GM18511 (cell line): ENCODE results near the gene AGL.
A peak's percentile ranks its signal among the peaks of the same experiment; 100 is the strongest.
"Not testable (repeated sequence)": the region's sequence is repeated elsewhere in the genome, so short reads cannot be mapped to it uniquely, and the experiment has no call there.

Source experiments
- ATAC-seq: cut with Tn5 transposase; IDR thresholded peaks from one replicate; pipeline ENCODE4 v1.9.1; 2021; ENCODE audit warnings: mild to moderate bottlenecking, moderate library complexity; ENCODE audit not compliant: unreplicated experiment

AGL gene

DNA sequence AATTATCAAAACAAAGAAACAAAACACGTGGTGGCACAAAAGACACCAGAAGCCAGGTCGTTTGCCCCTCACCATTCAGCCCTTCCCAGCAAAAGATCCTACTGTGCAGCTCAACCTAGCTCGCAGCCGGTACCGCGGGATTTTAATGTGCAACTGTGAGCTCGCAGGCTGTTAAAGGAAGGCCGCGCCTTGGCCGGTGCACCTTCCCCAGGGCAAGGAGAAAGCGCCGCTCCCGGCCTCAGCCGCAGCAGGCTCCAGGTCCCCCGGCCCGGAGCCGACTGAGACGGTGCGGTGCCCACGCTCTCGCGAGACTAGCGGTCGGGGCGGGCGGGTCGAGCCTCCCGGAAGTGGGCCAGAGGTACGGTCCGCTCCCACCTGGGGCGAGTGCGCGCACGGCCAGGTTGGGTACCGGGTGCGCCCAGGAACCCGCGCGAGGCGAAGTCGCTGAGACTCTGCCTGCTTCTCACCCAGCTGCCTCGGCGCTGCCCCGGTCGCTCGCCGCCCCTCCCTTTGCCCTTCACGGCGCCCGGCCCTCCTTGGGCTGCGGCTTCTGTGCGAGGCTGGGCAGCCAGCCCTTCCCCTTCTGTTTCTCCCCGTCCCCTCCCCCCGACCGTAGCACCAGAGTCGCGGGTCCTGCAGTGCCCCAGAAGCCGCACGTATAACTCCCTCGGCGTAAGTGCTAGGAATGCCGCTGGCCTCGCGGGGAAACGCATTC, at the start of gene AGL:
AGL (plus strand) TSS at position 618 of the 715 bp plus-strand sequence. CDS start 682 bp downstream, outside the sequence.
- peak; percentile 99 for ATAC-seq

- ATAC-seq: no peak
Measured at GRCh38 chr1:99801584-99801983, 48.6 kb upstream of the AGL start.

- ATAC-seq: no peak
Measured at GRCh38 chr1:99806882-99807281, 43.3 kb upstream of the AGL start.

- peak; percentile 96 for ATAC-seq
Measured at GRCh38 chr1:99808391-99809115, 41.6 kb upstream of the AGL start.

GRCh38 chr1:99811075-99811474, 39.1 kb upstream of the AGL start:
- no peak for ATAC-seq

DNA sequence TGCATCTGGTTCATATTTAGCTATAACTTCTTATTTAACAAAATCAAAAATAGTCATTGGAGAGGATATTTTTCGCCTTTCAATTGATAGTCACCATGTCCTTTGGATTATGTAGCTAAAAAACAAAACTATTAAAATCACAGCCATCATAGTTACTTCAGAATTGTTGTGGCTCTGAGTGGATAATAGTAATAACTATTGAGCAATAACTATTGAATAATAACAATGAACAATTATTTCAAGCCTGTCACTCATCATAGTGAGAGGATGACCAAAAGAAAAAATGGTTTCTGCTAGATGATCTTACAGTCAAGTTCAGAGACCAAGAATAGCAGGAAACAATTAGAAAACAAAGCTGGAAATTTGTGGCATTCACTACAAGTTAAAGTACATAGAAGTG, 38.4 kb upstream of the AGL start:
- no peak for ATAC-seq

GRCh38 chr1:99814373-99814900, 35.7 kb upstream of the AGL start:
- no peak for ATAC-seq

DNA sequence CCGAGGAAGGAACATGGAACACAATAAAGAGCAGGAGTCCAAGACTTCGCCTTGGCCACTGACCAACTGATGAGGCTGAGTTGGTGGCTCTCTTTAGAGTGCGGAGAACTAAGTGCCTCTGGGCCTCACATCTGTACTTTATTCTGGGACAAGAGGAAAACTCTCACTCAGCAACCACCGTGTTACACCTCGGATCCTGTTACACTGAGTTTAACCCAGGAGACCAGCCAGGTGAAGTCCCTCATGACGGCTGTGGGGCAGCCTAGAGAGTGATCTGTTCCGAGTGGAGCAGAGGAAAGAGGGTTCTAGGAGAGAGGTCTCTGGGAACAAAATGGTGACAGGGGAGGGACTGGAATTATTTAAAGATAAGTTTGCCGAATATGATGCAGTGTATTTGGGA, 33.5 kb upstream of the AGL start:
- no peak for ATAC-seq

- no peak for ATAC-seq
Measured at GRCh38 chr1:99818063-99818699, 32.0 kb upstream of the AGL start.

DNA sequence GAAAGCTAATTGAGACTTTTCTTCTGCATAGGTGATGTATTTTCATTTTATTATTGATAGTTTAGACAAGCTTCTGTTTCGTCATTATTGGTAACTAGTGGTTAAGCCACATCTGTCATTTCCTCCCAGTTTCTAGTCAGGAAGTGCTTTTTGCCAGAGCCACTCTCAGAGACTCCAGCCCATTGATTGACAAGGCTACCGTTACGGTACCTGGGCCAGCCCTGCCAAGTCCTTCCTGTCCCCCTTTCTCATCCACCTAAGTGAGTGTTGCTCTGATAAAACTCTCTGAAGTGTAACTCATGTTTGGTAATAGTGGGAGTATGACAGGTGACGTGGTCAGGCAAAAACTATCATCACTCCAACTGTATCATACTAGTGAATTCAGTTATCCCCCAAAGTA, 29.6 kb upstream of the AGL start:
- ATAC-seq: peak; percentile 97

- ATAC-seq: no peak
Measured at GRCh38 chr1:99825098-99825497, 25.1 kb upstream of the AGL start.

GRCh38 chr1:99825702-99826101, 24.5 kb upstream of the AGL start:
- ATAC-seq: no peak

DNA sequence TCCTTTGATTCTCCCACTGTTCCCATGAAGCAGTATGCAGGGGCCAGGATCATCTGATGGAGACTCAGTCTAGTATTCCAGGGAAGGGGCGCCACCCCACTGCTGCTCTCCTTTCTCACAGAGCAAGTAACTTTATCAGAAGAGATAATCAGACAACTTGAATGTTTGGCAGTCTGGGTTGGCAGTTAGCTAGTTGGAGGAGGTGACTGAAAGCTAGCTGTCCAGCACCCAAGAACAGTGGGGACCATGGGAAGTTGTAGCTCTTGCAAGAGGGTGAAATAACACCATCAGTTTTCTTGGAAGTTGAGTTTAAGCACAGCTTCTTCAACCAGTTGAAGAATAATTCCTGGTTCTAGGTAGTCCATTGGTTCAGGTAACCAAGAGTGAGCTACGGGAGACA, 22.2 kb upstream of the AGL start:
- ATAC-seq: no peak

GRCh38 chr1:99829269-99829668, 20.9 kb upstream of the AGL start:
- ATAC-seq: no peak

DNA sequence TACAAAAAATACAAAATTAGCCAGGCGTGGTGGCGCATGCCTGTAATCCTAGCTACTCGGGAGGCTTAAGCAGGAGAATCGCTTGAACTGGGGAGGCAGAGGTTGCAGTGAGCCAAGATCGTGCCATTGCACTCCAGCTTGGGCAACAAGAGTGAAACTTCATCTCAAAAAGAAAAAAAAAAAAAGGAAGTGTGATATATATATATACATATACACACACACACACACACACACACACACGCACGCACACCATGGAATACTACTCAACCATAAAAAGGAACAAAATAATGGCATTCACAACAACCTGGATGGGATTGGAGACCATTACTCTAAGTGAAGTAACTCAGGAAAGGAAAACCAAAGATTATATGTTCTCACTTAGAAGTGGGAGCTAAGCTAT, 16.2 kb upstream of the AGL start:
- ATAC-seq: not testable (repeated sequence)

DNA sequence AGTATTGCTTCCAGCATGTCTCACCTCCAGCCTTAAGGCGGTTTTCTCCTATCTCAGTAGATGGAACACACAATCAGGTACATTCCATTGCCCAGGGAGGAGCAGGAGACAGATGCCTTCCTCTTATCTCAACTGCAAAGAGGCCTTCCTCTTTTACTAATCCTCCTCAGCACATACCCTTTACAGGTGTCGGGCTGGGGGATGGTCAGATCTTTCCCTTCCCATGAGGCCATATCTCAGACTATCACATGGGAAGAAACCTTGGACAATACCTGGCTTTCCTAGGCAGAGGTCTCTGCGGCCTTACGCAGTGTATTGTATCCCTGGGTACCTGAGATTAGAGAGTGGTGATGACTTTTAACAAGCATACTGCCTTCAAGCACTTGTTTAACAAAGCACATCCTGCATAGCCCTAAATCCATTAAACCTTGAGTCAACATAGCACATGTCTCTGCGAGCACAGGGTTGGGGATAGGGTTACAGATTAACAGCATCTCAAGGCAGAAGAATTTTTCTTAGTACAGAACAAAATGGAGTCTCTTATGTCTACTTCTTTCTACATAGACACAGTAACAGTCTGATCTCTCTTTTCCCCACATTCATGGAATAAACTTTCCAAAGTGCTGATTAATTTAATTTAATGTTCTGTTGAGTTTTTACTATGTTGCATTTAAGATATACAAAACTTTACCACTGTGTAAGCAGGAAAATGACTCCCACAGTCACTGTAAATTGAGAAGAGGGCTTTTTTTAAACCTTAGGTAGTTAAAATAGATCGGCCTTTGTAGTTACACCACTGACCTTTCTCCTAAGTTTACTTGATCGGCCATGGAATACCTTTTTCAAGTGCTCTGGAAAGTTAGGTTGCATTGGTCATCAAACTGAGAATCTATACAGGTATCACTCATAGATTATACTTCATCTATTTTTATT, 13.7 kb upstream of the AGL start:
- not testable (repeated sequence) for ATAC-seq

- not testable (repeated sequence) for ATAC-seq
Measured at GRCh38 chr1:99840353-99840752, 9.8 kb upstream of the AGL start.

DNA sequence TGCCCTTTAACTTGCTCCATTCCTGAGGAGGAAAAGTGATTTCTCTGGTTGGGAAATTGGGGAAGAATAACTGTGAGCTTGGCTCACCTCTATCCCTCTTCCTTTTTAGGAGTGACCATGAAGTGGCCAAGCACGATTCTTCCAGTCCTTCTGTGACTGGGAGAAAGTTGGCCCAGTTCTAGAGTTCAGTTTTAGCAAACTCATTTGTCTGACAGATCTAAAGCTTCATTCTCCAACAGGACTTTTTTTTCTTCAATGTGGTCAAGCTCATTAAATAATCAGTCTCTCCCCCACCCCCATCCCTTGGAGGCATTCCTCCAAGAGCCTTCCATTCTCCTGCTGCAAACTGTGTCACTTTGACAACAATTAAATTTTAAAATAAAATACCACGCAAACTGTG, 6.4 kb upstream of the AGL start:
- ATAC-seq: no peak

DNA sequence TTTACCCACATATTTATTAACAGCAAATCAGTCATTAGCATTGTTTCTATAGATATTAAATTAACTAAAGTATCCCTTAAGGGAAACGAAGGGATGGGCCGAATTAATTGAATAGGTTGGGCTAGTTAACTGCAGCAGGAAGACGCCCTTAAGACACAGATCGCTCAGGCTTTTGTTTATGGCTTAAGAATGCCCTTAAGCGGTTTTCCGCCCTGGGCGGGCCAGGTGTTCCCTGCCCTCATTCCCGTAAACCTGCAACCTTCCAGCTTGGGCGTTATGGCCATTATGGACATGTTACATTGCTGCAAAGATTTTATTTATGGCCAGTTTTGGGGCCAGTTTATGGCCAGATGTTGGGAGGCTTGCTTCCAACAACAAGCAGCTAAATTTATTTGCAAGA, 5.0 kb upstream of the AGL start:
- ATAC-seq: not testable (repeated sequence)

- ATAC-seq: peak; percentile 15
Measured at GRCh38 chr1:99849413-99849743, 783 bp upstream of the AGL start.
